GM18502 (cell line): ENCODE measurements around the gene FOXP4.

ENCODE experiments used
- ATAC-seq: cut with Tn5 transposase; IDR thresholded peaks from one replicate; pipeline ENCODE4 v1.9.1; 2021; ENCODE audit warnings: mild to moderate bottlenecking; ENCODE audit not compliant: unreplicated experiment, poor library complexity

Gene FOXP4

DNA sequence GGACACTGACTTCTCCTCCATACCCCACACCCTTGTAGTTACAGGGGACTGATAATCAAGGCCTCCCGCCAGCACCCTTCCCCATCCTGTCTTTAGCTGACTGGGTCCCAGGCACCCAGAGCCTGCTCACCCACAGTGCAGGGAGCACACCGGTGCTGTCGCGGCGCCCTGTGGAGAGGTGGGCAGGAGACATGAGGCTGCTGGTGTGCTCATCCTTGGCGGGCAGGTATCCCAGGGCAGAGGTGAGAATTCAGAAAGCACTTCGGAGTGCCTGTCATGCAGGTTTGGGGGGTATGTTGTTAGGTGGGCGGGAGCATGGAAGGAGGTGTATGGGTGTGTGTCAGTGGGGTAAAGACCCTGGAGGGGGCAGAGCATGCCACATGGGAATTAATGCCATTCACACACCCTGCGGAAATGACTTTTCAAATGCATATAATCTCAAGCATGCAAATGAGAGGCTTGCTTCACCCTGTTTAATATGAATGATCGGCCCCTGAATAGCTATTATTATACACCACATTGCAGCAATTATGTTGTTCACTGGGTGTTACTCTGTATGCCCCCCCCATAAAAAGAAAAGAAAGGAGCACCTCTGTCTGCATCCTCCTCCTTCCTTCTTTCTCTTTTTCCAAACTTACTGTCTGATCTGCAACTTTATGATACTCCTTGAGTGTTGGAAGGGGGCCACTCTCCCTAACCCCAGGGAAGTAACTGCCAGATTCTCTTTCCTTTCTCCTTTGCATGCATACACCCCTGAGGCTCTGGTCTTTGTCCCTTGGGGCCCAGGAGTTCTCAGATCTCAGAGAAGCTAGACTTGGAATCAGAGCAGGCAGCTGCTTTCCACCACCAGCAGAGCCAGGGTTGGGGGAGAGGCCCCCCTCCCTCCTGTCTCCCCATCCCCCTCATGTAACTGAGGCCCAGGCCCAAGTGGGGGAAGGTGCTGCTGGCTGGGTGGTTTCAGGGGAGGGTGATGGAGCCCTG is 16.0 kb downstream of the FOXP4 start:
- no peak for ATAC-seq

DNA sequence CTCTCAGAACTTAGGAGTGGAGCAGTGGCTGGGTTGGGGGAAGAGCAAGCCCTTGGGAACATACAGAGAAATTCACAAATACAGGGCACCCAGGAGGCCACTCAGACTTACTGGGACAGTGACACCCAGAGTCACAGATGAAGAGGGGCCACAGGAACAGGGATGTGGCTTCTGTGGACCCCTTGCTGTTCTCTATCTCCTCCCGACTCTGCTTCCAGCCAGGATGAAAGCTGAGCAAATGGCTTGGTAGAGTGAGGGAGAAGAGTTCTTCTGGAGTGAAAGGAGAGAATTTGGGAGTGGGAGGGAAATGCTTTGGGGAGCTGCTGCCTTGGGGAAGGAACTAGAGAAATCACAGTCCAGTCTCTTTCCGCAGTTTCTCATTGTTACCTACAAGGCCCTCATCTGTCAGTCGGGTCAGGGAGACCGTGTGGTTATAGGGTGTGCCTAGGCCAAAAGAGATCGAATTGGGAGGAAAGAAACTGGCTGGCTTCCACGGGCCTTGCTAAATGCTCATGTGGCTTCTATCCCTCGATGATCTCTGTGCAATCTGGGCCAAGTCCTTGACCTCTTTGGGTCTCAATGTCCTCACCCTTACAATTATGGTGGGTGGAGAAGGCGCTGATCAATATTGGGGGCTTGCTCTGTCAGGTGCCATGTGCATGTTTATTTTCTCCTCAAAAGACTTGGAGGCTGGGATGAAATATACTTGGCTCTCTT is 17.0 kb downstream of the FOXP4 start:
- ATAC-seq, result no peak

DNA sequence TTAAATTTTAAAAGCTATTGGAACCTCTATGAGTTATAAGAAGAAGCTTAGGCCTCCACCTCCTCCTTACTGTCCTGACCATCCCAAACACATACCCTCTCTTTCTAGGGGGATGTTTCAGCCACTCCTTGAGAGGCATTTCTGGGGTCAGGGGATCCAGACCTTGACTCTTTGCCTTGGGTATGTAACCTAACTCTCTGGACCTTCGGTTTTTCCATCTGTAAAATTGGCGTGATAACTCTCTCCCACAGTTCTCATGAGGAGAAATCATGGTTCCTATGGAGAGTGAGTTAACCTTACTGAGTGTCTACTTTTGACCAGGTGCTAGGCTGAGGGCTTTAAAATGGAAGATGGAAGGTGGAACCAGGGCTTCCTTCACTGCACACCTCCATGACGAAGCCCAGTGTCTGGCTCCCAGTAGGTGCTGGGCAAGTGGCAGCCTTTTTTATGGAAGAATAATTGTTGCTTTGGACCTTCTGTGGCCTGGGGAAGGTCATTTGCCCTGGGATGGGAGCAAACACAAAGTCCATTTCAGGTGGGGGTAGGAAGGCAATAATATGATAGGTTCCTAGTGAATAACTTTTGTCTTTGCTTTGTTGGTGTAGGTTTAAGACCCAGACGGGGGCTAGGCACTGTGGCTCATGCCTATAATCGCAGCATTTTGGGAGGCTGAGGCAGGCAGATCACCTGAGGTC is 18.4 kb downstream of the FOXP4 start:
- no peak for ATAC-seq

DNA sequence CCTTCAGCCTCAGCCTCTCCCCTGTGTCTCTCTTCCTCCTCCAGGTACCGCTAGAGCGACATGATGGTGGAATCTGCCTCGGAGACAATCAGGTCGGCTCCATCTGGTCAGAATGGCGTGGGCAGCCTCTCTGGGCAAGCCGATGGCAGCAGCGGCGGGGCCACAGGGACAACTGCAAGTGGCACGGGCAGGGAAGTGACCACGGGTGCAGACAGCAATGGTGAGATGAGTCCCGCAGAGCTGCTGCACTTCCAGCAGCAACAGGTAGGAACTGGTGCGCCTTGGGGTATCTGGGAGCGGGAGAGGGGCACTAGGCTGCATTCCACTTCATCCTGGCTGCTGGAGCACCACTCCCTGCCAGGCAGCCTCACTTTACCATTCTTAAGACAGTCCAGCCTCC is 19.5 kb downstream of the FOXP4 start:
- no peak for ATAC-seq

DNA sequence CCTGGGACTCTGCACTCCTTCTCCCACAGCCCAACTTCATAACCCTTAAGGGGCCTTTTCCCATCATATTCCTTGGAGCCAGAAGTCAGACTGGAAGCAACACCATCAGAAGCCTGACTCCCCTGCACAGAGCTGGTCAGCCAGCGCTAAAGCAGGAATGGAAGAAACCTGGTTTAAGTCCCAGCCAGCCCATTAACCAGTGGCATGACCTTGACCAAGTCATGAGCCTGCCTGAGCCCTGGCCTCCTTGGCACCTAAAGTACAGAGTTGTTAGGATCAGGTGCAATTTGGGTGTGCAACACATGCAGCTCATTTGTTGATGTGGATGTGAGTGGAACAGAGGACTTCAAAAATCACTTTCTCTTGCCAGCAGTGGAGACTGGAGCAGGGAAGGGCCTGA is 20.8 kb downstream of the FOXP4 start:
- ATAC-seq, result no peak

DNA sequence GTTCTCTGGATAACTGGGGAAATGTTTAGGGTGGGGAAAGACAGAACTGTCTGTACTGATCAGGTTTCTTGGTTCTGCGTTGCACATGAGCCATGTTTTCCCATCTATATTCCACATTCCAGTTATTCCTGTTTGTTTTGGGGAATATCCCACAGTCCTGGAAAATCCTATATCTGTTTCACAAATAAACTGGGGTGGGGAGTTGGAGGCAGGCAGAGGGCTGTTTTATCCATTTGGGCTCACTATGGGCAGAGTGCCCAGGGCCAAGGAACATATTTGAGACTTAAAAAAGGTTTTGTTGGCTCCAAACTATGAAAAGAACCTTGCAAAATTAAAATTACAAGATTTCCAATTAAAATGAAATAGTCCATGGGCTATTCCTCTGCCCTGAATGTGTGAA is 21.5 kb downstream of the FOXP4 start:
- no peak for ATAC-seq

DNA sequence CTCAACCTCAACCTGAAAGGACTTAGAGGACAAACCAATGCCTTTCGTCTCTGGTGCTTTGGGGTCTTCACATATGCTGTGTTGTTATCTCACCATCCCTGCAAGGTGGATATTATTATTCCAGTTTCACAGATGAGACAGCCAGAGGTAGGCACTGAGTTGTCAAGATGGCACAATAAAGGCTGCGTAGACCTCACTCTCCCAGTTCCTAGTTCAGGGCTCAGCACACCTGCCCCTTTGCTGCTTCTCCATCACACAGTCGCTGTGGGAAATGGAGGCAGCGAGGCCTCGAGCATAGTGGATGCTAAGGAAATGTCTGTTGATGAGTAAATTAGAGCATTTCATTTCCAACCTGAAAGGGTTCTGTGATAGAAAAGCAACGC is 22.0 kb downstream of the FOXP4 start:
- ATAC-seq, result no peak

DNA sequence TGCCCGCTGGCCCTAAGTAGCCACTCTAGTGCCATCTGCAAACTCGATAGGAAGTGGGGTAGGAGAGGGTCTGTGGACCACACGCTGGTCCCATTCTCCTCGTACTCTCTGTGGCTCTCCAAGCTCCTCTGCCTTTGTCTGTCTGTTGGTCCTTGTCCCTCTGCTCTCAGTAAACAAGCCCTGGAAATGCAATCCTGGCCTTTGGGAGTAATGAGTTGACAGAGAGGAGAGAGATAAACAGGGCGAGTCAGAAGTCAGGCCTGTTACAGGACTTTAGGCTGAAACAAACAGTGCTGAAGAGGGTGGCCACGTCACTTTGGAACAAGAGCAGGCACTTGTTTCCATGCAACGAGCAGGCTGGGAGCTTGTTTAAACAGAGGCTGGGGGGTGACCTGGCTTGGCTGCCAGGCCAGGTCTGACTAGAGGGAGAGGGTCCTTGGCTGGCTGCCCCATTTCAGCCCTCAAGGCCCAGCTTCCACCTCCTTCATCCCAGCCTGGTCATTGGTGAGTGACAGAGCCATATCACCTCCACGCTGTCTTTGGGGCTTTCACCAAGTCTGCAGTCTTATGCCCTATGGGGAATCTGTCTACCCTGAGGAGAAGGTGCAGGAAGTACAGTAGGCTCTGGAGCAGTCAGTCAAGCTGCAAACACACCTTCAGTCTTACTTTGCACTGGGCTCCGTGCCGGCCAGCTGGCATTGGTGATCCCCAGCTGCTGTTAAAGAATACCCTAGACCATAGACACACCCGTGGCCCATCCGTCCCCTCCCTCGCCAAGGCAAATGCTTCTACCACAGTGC is 22.6 kb downstream of the FOXP4 start:
- ATAC-seq, result no peak

DNA sequence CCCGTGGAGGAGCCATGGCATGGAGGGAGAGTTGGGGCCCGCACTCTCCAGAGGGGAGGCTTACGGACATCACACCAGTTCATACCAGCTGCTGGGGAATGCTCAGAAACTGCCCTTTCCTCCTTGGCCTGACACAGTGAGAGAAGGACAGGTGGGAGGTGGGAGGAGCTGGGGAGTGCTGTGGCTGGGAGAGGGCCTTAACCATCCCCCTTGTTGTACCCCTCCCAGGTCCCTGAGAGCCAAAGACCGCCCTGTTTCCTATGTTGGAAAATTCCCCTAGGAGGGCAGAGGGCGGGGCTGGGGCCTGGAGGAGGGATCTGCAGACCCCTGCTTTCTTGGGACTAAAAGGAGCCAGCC is 24.1 kb downstream of the FOXP4 start:
- ATAC-seq, result no peak

DNA sequence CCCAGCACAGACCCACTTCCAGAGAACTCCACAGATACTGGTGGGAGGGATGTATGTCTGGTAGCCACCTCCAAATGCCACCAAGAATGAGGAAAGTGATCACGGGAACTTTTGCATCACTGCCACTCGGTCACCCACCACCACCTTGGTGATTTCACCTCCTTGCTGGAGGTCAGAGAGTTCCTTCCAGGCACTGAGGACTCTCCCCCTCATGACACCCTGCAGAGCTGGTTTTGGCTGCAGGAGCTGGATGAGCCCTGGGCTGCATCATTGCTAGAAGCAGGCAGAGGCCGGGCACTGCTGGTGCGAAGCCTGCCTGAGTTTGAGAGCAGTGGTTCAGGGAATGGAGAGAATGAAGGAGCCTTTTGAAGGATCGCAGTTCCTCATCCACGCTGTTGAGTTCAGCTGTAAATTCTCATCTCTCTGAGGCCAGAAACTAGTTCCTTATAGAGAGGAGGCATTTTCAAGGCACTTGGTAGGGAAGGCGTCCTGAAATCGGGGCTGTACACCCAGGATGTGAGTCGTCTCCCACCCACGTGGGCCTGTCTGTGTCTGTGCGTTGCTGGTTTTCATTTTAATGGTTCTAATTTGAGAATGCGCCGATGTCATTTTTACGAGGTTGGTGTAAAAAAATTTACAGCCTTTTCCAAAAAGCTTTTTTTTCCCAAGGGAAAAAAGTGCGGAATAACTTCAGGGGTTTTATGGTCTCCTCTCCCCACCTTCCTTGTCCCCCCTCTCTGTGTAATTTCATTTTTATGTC is 25.0 kb downstream of the FOXP4 start:
- no peak for ATAC-seq

DNA sequence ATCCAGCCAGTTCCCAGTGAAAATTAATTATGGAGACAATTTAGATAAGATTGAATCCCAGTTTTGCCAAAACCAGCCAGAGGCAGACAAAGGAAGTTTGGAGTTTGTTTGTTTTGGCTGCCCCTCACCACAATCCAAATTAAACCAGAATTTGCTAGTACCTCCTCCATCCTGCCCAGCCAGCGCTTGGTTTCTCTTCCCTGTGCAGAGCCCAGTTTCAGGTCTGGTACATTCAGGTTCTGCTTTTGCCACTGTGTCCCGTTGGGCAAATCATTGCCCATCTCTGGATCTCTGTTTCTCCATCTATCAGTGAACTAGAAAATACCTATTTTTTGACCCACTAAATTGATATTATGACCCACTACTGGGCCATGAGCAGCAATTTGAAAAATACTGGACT is 26.4 kb downstream of the FOXP4 start:
- ATAC-seq, result no peak

DNA sequence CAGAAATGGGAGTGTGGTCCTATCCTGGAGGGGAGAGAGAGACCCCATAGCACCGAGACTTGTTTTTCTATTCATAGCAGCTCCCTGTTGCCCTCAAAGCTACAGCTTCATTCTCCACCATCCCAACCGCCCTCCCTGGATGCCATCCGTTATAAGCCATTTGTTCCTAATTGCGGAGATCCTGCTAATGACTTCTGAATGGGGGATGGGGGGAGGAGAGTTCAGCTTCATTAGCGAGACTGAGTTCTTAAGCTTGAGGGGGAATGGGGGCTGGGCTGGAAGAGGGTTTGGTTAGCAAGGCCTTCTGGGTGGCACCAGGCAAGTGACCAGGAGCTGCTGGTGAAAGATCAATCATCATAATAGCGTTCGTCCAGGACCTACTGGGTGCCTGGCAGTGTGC is 27.1 kb downstream of the FOXP4 start:
- ATAC-seq, result no peak

DNA sequence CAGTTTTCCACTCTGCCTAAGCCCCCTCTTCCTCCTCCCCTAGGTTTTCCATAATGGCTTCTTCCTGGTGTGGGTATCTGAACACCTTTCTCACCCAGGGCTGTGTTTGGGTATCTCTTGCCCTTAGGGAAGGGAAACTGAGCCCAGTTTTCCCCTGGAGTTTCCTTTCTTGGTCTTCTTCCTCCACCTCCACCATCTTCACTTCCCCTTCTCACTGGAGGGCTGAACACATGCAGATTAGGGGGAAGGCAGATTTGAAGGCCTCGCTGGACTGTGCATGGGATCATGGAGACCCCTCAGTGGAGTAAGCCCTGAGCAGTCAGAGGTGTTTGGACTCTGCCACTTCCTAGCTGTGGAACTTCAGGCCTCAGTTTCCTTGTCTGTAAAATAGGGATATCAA is 27.8 kb downstream of the FOXP4 start:
- no peak for ATAC-seq

DNA sequence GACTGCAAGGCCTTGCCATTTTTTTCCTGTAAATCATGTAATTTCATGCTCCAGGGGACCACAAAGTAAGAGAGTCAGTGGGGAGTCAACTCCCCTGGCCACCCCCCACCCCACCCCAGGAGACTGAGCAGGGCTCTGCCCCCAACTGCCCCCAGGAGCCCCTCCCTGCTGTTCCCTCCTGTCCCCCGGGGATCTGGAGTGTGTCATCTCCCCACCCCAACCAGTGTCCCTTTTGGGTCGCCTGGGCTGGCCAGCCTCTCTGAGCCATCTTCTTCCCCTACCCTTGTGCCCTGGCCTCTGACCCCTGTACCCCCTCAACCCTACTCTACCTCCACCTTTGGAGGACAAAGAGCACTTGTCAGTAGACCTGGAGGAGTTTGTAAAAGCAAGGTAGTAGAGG is 29.4 kb downstream of the FOXP4 start:
- ATAC-seq, result no peak

DNA sequence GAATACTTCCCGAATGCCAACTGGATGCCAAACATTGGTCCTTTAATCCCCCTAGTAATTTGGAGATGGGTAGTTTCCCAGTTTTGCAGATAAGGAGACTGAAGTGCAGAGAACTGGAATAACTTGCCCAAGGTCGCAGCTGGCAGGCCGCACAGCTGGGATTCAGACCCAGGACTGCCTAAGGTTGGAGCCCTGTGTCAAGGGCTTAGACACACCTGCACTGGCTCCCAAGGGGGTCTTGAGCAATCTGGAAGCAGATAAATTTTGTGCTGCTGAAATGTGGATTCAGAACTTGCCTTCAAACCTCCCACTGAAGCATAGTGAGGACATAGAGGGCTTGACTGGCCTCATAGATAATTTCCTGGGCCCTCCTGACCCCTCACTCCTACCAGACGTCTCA is 30.5 kb downstream of the FOXP4 start:
- ATAC-seq, result no peak

DNA sequence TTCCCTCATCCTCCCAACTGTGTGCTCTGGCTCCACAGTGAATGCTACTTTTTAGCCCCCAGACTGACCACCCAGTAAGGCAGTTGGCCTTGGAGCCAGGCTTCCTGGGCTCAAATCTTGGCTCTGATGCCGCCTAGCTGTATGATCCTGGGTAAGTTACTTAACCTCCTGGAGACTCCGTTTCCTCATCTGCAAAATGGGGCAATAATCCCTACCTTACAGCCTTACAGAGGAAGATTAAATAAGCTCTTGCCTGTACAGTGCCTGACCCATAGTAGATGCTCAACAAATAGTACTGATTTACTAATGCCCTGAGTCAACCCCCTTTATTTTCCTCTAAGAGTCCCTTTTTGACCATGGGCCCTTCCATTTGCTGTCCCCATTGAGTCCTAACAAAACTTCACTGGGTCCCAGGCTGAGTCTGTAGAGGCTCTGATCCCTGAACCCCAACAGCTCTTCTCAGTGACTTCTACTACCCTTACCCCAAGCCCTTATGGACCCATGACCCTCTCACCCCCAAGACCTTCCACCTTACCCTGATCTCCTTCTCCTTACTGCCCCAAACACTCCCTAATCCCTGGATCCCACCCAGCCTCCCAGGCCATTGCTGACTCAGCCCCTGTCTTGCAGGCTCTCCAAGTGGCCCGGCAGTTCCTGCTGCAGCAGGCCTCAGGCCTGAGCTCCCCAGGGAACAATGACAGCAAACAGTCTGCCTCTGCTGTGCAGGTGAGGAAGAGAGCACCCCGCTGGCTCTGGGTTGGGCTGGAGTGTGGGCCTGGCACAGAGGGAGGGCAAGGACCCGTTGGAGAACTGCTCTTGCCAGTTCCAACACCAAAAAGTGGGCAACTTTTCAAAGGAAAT is 31.4 kb downstream of the FOXP4 start:
- ATAC-seq, result no peak

DNA sequence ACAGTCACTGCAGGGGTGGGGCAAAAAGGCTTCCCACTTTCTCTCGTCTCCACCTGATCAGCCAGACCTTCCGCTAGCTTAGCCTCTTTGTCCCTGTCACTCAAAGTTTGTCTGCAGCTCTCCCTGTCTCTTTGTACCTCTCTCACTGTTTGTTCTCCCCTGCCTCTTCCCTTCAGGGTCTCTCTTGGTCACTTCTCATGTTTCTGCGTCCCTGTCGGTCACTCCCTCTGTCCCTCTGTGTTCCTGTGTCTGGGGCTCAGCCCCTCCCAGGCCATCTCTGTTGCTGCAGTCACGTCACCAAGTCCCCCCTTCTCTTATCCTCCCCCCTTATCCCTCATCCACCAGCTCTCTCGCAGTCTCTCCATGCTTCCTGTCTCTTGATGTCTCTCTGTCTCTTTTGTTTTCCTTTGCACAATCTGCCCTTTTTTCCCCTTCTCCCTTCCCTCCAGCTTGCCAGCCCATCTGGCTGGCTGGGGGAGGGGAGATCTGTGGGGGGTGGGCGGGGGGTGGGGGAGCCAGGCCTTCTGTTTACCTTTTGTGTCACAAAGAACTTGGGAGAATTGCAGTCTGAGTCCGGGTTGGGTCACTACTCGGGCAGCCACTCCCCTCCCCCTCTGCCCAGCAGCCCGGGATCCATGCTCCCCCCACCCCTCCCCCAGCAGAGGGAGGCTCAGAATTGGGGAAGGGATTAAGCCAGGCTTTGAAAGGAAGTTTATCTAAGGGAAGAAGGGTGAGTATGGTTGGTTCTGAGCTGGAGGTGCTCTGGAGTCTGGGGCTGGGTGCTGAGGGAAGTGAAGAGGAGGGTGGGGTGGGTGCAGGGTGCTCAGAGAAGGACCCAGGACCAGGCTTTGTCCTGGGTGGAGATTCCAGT is 32.3 kb downstream of the FOXP4 start:
- ATAC-seq, result no peak

DNA sequence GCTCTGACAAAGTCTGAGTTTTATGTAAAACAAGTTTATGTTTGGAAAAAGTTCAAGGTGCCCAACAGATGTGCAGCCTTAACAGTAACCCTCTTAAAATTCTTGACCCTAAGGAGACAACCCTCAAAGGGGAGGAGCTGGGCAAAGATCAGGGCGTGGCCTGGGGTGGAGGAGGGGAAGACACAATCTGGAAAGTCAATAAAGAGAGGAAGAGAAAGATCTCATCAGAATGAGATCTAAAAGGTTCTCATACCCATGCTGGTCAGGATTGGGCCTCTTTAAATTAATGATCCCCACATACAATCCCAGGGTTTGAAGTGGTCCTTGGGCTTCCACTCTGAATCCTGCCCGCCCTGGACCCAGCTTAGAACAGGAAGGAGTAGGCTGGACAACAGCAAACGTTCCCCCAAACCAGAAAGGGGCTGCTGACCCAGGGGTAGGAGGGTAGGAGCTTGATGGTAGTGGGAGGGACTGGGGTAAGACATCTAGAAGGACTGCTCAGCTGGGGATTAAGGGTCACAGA is 33.0 kb downstream of the FOXP4 start:
- no peak for ATAC-seq
